IMR-90 (cell line): Measurements from ENCODE around the gene RUNX1. TPM values are rescaled to one million over a fixed set of nuclear protein-coding genes. Genes with fewer than 3 reads are reported as not detected.

Experiments used
- ATAC-seq: fragments of 200-7000 bp; cut with Tn5 transposase; 2 replicates; pipeline ENCODE4 v1.9.1; 2020; ENCODE audit warnings: low read depth, mild to moderate bottlenecking, moderate library complexity
- BruUV-seq: library from RNA; stranded (reverse); fragments of 400-500 nt; replicated peaks from 2 replicates; lab custom pipeline; 2021; lab: Mats Ljungman, UMichigan
- CTCF ChIA-PET: fragments of 300-600 bp; formaldehyde crosslinking; extraction: SDS; loops from one replicate; lab custom pipeline; 2021; ENCODE audit warnings: antibody characterized with exemption; lab: Yijun Ruan, JAX
- POLR2A ChIA-PET: fragments of 300-600 bp; sonication (Branson Sonifier 250); formaldehyde crosslinking; loops from one replicate; lab custom pipeline; 2022; ENCODE audit warnings: antibody characterized with exemption; ENCODE audit not compliant: unreplicated experiment; lab: Charles Lee
- DNase-seq: peaks from one replicate; pipeline ENCODE4 v3.0.0; 2013
- H2AFZ ChIP-seq: replicated peaks from 2 replicates; pipeline ENCODE3; 2013; ENCODE audit warnings: low read length, mild to moderate bottlenecking; ENCODE audit not compliant: poor library complexity
- H2AK5ac ChIP-seq: 2 replicates; pipeline ENCODE4 v1.6.1; 2013; ENCODE audit warnings: low read depth, low read length, inconsistent platforms
- H2AK9ac ChIP-seq: replicated peaks from 2 replicates; pipeline ENCODE3; 2013; ENCODE audit warnings: mild to moderate bottlenecking, low read depth, low read length, moderate library complexity; ENCODE audit not compliant: poor library complexity
- H2BK120ac ChIP-seq: 2 replicates; pipeline ENCODE4 v1.6.1; 2013; ENCODE audit warnings: low read depth, low read length, inconsistent platforms
- H2BK15ac ChIP-seq: 3 replicates; pipeline ENCODE4 v1.6.1; 2013; ENCODE audit warnings: low read depth, low read length, inconsistent platforms
- H2BK20ac ChIP-seq: 2 replicates; pipeline ENCODE4 v1.6.1; 2013; ENCODE audit warnings: low read depth, mild to moderate bottlenecking, inconsistent platforms, low read length, moderate library complexity
- H2BK5ac ChIP-seq: 2 replicates; pipeline ENCODE4 v1.6.1; 2013; ENCODE audit warnings: mild to moderate bottlenecking, low read depth, low read length, inconsistent platforms; ENCODE audit not compliant: poor library complexity, severe bottlenecking
- H3K14ac ChIP-seq: replicated peaks from 2 replicates; pipeline ENCODE4 v1.6.1; 2013; ENCODE audit warnings: low read depth, low read length, inconsistent platforms
- H3K18ac ChIP-seq: 2 replicates; pipeline ENCODE4 v1.6.1; 2013; ENCODE audit warnings: low read depth, low read length, control low read depth
- H3K23ac ChIP-seq: 2 replicates; pipeline ENCODE4 v1.6.1; 2013; ENCODE audit warnings: low read depth, low read length, inconsistent platforms
- H3K27ac ChIP-seq: 2 replicates; pipeline ENCODE4 v1.5.1; 2013; ENCODE audit warnings: mild to moderate bottlenecking, control low read depth, low read length; ENCODE audit not compliant: insufficient read depth
- H3K27me3 ChIP-seq: 2 replicates; pipeline ENCODE4 v1.6.1; 2013; ENCODE audit warnings: low read length; ENCODE audit not compliant: control insufficient read depth, insufficient read depth
- H3K36me3 ChIP-seq: 2 replicates; pipeline ENCODE4 v1.6.1; 2013; ENCODE audit warnings: low read length, mixed read lengths; ENCODE audit not compliant: control insufficient read depth, insufficient read depth
- H3K4ac ChIP-seq: 2 replicates; pipeline ENCODE4 v1.6.1; 2013; ENCODE audit warnings: low read depth, low read length, inconsistent platforms
- H3K4me1 ChIP-seq: 2 replicates; pipeline ENCODE4 v1.6.1; 2013; ENCODE audit warnings: low read length, mixed read lengths; ENCODE audit not compliant: control insufficient read depth, insufficient read depth
- H3K4me2 ChIP-seq: 2 replicates; pipeline ENCODE4 v1.6.1; 2013; ENCODE audit warnings: low read depth, mild to moderate bottlenecking, control low read depth, low read length, moderate library complexity
- H3K4me3 ChIP-seq: 2 replicates; pipeline ENCODE4 v1.5.1; 2013; ENCODE audit warnings: low read depth, mild to moderate bottlenecking, control low read depth, low read length, moderate library complexity; ENCODE audit not compliant: insufficient read depth
- H3K56ac ChIP-seq: 2 replicates; pipeline ENCODE4 v1.6.1; 2013; ENCODE audit warnings: low read length, inconsistent platforms; ENCODE audit not compliant: insufficient read depth; ENCODE audit errors: extremely low read depth
- H3K79me1 ChIP-seq, 2 experiments: 2 replicates each; pipeline ENCODE4 v1.6.1; 2013; ENCODE audit warnings: low read length in 2 of 2, inconsistent platforms in 1 of 2, low read depth in 1 of 2
- H3K9ac ChIP-seq: 2 replicates; pipeline ENCODE4 v1.6.1; 2013; ENCODE audit warnings: low read depth, low read length, control low read depth
- H3K9me1 ChIP-seq: 2 replicates; pipeline ENCODE4 v1.6.1; 2013; ENCODE audit warnings: low read length, inconsistent platforms; ENCODE audit not compliant: insufficient read depth
- H3K9me3 ChIP-seq: 2 replicates; pipeline ENCODE4 v1.6.1; 2013; ENCODE audit warnings: low read length; ENCODE audit not compliant: control insufficient read depth, insufficient read depth
- H4K20me1 ChIP-seq: 2 replicates; pipeline ENCODE4 v1.6.1; 2013; ENCODE audit warnings: low read length, inconsistent platforms; ENCODE audit not compliant: insufficient read depth
- H4K5ac ChIP-seq: 2 replicates; pipeline ENCODE4 v1.6.1; 2013; ENCODE audit warnings: mild to moderate bottlenecking, low read depth, low read length, control low read depth
- H4K8ac ChIP-seq, 2 experiments: 2 replicates each; pipeline ENCODE4 v1.6.1; 2013; ENCODE audit warnings: low read depth in 2 of 2, low read length in 2 of 2, control low read depth in 1 of 2, inconsistent platforms in 1 of 2
- H4K91ac ChIP-seq: 2 replicates; pipeline ENCODE4 v1.6.1; 2013; ENCODE audit warnings: low read depth, low read length, inconsistent platforms; ENCODE audit not compliant: insufficient read depth
- BHLHE40 ChIP-seq: fragments of 150-350 bp; IDR thresholded peaks from 2 replicates; pipeline ENCODE4 v1.6.1; 2016; ENCODE audit warnings: mild to moderate bottlenecking, low read depth, low read length
- CEBPB ChIP-seq: IDR thresholded peaks from 2 replicates; pipeline ENCODE4 v1.6.1; 2012; ENCODE audit warnings: low read depth, low read length, improper control_type of control experiment
- CTCF ChIP-seq: conservative IDR thresholded peaks from 2 replicates; pipeline ENCODE4 v1.5.1; 2012; ENCODE audit warnings: mild to moderate bottlenecking, low read depth, low read length, improper control_type of control experiment
- ELK1 ChIP-seq: fragments of 150-350 bp; IDR thresholded peaks from 2 replicates; pipeline ENCODE4 v1.6.1; 2016; ENCODE audit warnings: low read depth, mild to moderate bottlenecking, low read length, moderate library complexity, borderline replicate concordance
- MAFK ChIP-seq: IDR thresholded peaks from 2 replicates; pipeline ENCODE4 v1.6.1; 2012; ENCODE audit warnings: low read depth, low read length, improper control_type of control experiment
- MAZ ChIP-seq: IDR thresholded peaks from 2 replicates; pipeline ENCODE4 v1.6.1; 2012; ENCODE audit warnings: low read depth, mild to moderate bottlenecking, low read length, improper control_type of control experiment, moderate library complexity, borderline replicate concordance
- MXI1 ChIP-seq: IDR thresholded peaks from 2 replicates; pipeline ENCODE4 v1.6.1; 2012; ENCODE audit warnings: low read depth, mild to moderate bottlenecking, low read length, moderate library complexity, borderline replicate concordance
- POLR2A ChIP-seq: IDR thresholded peaks from 2 replicates; pipeline ENCODE4 v1.6.1; 2012; ENCODE audit warnings: mild to moderate bottlenecking, low read depth, low read length
- RAD21 ChIP-seq: IDR thresholded peaks from 2 replicates; pipeline ENCODE4 v1.6.1; 2012; ENCODE audit warnings: low read length, improper control_type of control experiment
- RCOR1 ChIP-seq: IDR thresholded peaks from 2 replicates; pipeline ENCODE4 v1.6.1; 2012; ENCODE audit warnings: mild to moderate bottlenecking, low read length, improper control_type of control experiment; ENCODE audit not compliant: insufficient replicate concordance
- RFX5 ChIP-seq: IDR thresholded peaks from 2 replicates; pipeline ENCODE4 v1.8.0; 2012; ENCODE audit warnings: low read depth, mild to moderate bottlenecking, low read length, moderate library complexity
- USF2 ChIP-seq: fragments of 150-350 bp; IDR thresholded peaks from 2 replicates; pipeline ENCODE4 v1.6.1; 2017; ENCODE audit warnings: mild to moderate bottlenecking, antibody characterized with exemption, low read length, low read depth
- WGBS, 2 experiments: methylation state at CpG; one replicate each; pipeline versions ENCODE4 v1.1.5 to v1.1.7; 2013; ENCODE audit warnings: missing lambda C conversion rate in 2 of 2; ENCODE audit not compliant: insufficient read length in 1 of 2; ENCODE audit errors: extremely low coverage in 2 of 2; 5-methylcytosine and 5-hydroxymethylcytosine counted together
- dilution Hi-C: fragments of 300-500 bp; cut with HindIII; formaldehyde crosslinking; loops from one replicate; pipeline ENCODE4 v1.14.3; 2018; ENCODE audit warnings: low sequenced_read_pairs; ENCODE audit not compliant: unreplicated experiment
- in situ Hi-C: fragments of 300-500 bp; cut with MboI; formaldehyde crosslinking; loops from 3 replicates; pipeline ENCODE4 v1.14.3; 2019; ENCODE audit warnings: low sequenced_read_pairs, inconsistent platforms, mixed read lengths
- intact Hi-C: fragments of 100-400 bp; cut with micrococcal nuclease; formaldehyde crosslinking; loops from 2 replicates; pipeline ENCODE4 v1.10.0; 2022
- polyA plus RNA-seq, 3 experiments: library from polyadenylated mRNA; depleted of rRNA; stranded (reverse); fragments of >200 nt; gene quantifications; 2 replicates each; pipeline ENCODE4 v1.2.3, GENCODE V29; 2012; ENCODE audit warnings: low replicate concordance in 1 of 3
- total RNA-seq: library from RNA; depleted of rRNA; stranded (reverse); fragments of >200 nt; gene quantifications from 2 replicates; pipeline ENCODE4 v1.2.3, GENCODE V29; 2012

Gene RUNX1
- total and polyA plus RNA-seq, 2 of the 4 experiments (the other 2 are of a cell fraction): 34.5 to 56.5 TPM

DNA sequence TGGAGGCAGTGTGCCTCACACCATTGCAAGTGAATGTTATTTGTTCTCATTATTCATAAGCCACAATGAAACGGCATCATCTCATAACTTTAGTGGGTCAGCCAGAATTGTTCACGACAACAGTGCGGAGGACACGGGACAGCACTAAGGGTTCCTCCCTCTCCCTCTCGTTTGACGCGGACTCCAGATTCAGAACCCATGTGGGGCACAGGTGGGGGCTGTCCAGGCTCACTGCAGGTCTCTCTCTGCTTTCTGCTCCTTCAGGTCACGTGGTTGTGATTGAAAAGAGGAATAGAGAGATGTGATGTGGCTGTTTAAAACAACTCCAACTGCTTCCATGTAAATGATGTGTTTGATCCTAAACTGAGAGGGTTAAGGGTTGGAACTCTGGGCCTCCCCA is 13.5 kb downstream of the RUNX1 start:
- Histone ChIP-seq H3K4ac (0 out of 2 replicates have a peak overlapping the region, but pooled peaks have one; percentile 3), H3K9me1 (peaks cover 7% of the 10 kb centered on the region), H3K9ac (no peak overlapping the region), H3K4me1 (no peaks in the 10 kb centered on the region), H3K4me2 (no peak overlapping the region), H4K8ac (no peak overlapping the region), H3K18ac (no peak overlapping the region), H4K91ac (no peak overlapping the region), H3K36me3 (no peaks in the 10 kb centered on the region), H3K23ac (no peak overlapping the region), H2BK120ac (no peak overlapping the region), H3K79me1 (peaks cover 0 to 3% of the 10 kb centered on the region in 2 experiments; a peak in 1 of 4 replicates), H3K27me3 (no peaks in the 10 kb centered on the region), H2BK15ac (no peak overlapping the region), H2AK9ac (no peak overlapping the region), H3K4me3 (no peak overlapping the region), H3K14ac (no peak overlapping the region), H2BK20ac (no peak overlapping the region), H3K27ac (no peak overlapping the region), H4K5ac (no peak overlapping the region), H3K56ac (no peak overlapping the region), H2AFZ (no peak overlapping the region), H2AK5ac (no peak overlapping the region), H2BK5ac (no peak overlapping the region), H3K9me3 (no peaks in the 10 kb centered on the region), H4K20me1 (no peaks in the 10 kb centered on the region)
- no CpG with 5 or more reads among the region's 8 CpGs for WGBS, 2 experiments
- CTCF ChIA-PET: no interaction called here
- in situ Hi-C loops (no loop called here), dilution Hi-C loops (no loop called here), intact Hi-C loops (no loop called here)
- no TSS peak for BruUV-seq
- POLR2A ChIA-PET: no interaction called here
- ATAC-seq: no peak
- no peak for DNase-seq
- TF ChIP-seq CEBPB: no peak
- no peak for TF ChIP-seq POLR2A
- TF ChIP-seq RCOR1: no peak
- TF ChIP-seq ELK1: no peak
- no peak for TF ChIP-seq CTCF
- no peak for TF ChIP-seq RFX5
- no peak for TF ChIP-seq BHLHE40
- no peak for TF ChIP-seq MAFK
- no peak for TF ChIP-seq RAD21
- TF ChIP-seq USF2: no peak
- no peak for TF ChIP-seq MXI1
- TF ChIP-seq MAZ: no peak
